MM.1S (cell line): ENCODE results near the gene ADGRL3.

Experiments
- DNase-seq: peaks from one replicate; pipeline ENCODE4 v3.0.0-alpha.2; 2015
- H2AFZ ChIP-seq: fragments of 300-600 bp; sonication (generic); 2 replicates; pipeline ENCODE4 v1.6.0; 2016; ENCODE audit warnings: antibody characterized with exemption, low read length
- H3F3A ChIP-seq: fragments of 300-600 bp; sonication (generic); 2 replicates; pipeline ENCODE4 v1.6.1; 2016; ENCODE audit warnings: mild to moderate bottlenecking, antibody characterized with exemption, low read length, moderate library complexity, mixed read lengths; ENCODE audit not compliant: insufficient read depth
- H3K27ac ChIP-seq: fragments of 300-600 bp; sonication (generic); 2 replicates; pipeline ENCODE4 v1.5.1; 2016; ENCODE audit warnings: mild to moderate bottlenecking, low read length
- H3K27me3 ChIP-seq: fragments of 300-600 bp; sonication (generic); replicated peaks from 2 replicates; pipeline ENCODE4 v1.6.0; 2016; ENCODE audit warnings: low read length; ENCODE audit not compliant: insufficient read depth
- H3K36me3 ChIP-seq: fragments of 300-600 bp; sonication (generic); replicated peaks from 2 replicates; pipeline ENCODE4 v1.6.1; 2016; ENCODE audit warnings: mild to moderate bottlenecking, low read length, mixed read lengths; ENCODE audit not compliant: insufficient read depth
- H3K4me1 ChIP-seq: fragments of 300-600 bp; sonication (generic); 2 replicates; pipeline ENCODE4 v1.6.1; 2016; ENCODE audit warnings: low read length, mixed read lengths
- H3K4me2 ChIP-seq: fragments of 300-600 bp; sonication (generic); 2 replicates; pipeline ENCODE4 v1.6.0; 2016; ENCODE audit warnings: low read depth, low read length
- H3K4me3 ChIP-seq: fragments of 300-600 bp; sonication (generic); 2 replicates; pipeline ENCODE4 v1.5.1; 2016; ENCODE audit warnings: low read length, mixed read lengths
- H3K79me2 ChIP-seq: fragments of 300-600 bp; sonication (generic); 2 replicates; pipeline ENCODE4 v1.6.1; 2016; ENCODE audit warnings: mixed run types, low read length, mixed read lengths
- H3K9ac ChIP-seq: fragments of 300-600 bp; sonication (generic); 2 replicates; pipeline ENCODE4 v1.6.1; 2016; ENCODE audit warnings: low read length, mixed read lengths
- H3K9me2 ChIP-seq: fragments of 300-600 bp; sonication (generic); replicated peaks from 2 replicates; pipeline ENCODE4 v1.6.1; 2016; ENCODE audit warnings: mild to moderate bottlenecking, low read length, mixed read lengths; ENCODE audit not compliant: insufficient read depth
- H3K9me3 ChIP-seq: fragments of 300-600 bp; sonication (generic); replicated peaks from 2 replicates; pipeline ENCODE4 v1.6.1; 2016; ENCODE audit warnings: mild to moderate bottlenecking, low read length, mixed read lengths; ENCODE audit not compliant: insufficient read depth
- H4K20me1 ChIP-seq: fragments of 300-600 bp; sonication (generic); 2 replicates; pipeline ENCODE4 v1.6.1; 2016; ENCODE audit warnings: mild to moderate bottlenecking, low read length, moderate library complexity, mixed read lengths; ENCODE audit not compliant: insufficient read depth
- CTCF ChIP-seq: fragments of 300-600 bp; sonication (generic); IDR thresholded peaks from 2 replicates; pipeline ENCODE4 v1.5.1; 2016; ENCODE audit warnings: antibody characterized with exemption, low read length, mixed read lengths
- EZH2 ChIP-seq: fragments of 300-600 bp; sonication (generic); optimal IDR thresholded peaks from 2 replicates; pipeline ENCODE3; 2017; ENCODE audit warnings: low read depth, mild to moderate bottlenecking, antibody characterized with exemption, low read length, mixed read lengths
- EZH2phosphoT487 ChIP-seq: fragments of 300-600 bp; sonication (generic); IDR thresholded peaks from 2 replicates; pipeline ENCODE4 v1.6.1; 2018; ENCODE audit warnings: antibody characterized with exemption, low read length

Gene ADGRL3

GRCh38 chr4:61428950-61429349 lies 228.8 kb downstream of the ADGRL3 start:
- Histone ChIP-seq H3K36me3 (no peaks in the 10 kb centered on the region), H3K4me1 (no peaks in the 10 kb centered on the region), H3K9me3 (no peaks in the 10 kb centered on the region), H3K27me3 (no peaks in the 10 kb centered on the region), H3K4me3 (no peak overlapping the region), H4K20me1 (no peaks in the 10 kb centered on the region), H3K79me2 (no peaks in the 10 kb centered on the region), H3K9me2 (no peaks in the 10 kb centered on the region), H3K4me2 (no peak overlapping the region), H3K9ac (no peak overlapping the region), H3K27ac (no peak overlapping the region), H2AFZ (no peak overlapping the region), H3F3A (no peaks in the 10 kb centered on the region)
- TF ChIP-seq EZH2 (no peak), EZH2phosphoT487 (no peak), CTCF (no peak)
- no peak for DNase-seq

GRCh38 chr4:61431131-61431530 lies 231.0 kb downstream of the ADGRL3 start:
- Histone ChIP-seq H3K4me1 (no peaks in the 10 kb centered on the region), H3K79me2 (no peaks in the 10 kb centered on the region), H3K9me3 (no peaks in the 10 kb centered on the region), H3F3A (no peaks in the 10 kb centered on the region), H3K4me2 (no peak overlapping the region), H3K9me2 (no peaks in the 10 kb centered on the region), H3K27me3 (no peaks in the 10 kb centered on the region), H3K4me3 (no peak overlapping the region), H3K27ac (no peak overlapping the region), H3K9ac (no peak overlapping the region), H2AFZ (no peak overlapping the region), H4K20me1 (no peaks in the 10 kb centered on the region), H3K36me3 (no peaks in the 10 kb centered on the region)
- no peak for TF ChIP-seq EZH2phosphoT487
- no peak for TF ChIP-seq CTCF
- no peak for TF ChIP-seq EZH2
- no peak for DNase-seq

GRCh38 chr4:61437923-61438322 lies 237.8 kb downstream of the ADGRL3 start:
- no peak overlapping the region for H2AFZ ChIP-seq
- DNase-seq: no peak
- H3K27ac ChIP-seq: no peak overlapping the region
- no peaks in the 10 kb centered on the region for H3K4me1 ChIP-seq
- H3K36me3 ChIP-seq: no peaks in the 10 kb centered on the region
- TF ChIP-seq EZH2phosphoT487 (no peak), EZH2 (no peak), CTCF (no peak)
- H3K79me2 ChIP-seq: no peaks in the 10 kb centered on the region
- H3K9me2 ChIP-seq: no peaks in the 10 kb centered on the region
- H3K9me3 ChIP-seq: no peaks in the 10 kb centered on the region
- H3F3A ChIP-seq: no peaks in the 10 kb centered on the region
- H3K9ac ChIP-seq: no peak overlapping the region
- no peaks in the 10 kb centered on the region for H4K20me1 ChIP-seq
- no peaks in the 10 kb centered on the region for H3K27me3 ChIP-seq
- H3K4me3 ChIP-seq: no peak overlapping the region
- H3K4me2 ChIP-seq: no peak overlapping the region

GRCh38 chr4:61440321-61440720 lies 240.2 kb downstream of the ADGRL3 start:
- Histone ChIP-seq H3K36me3 (no peaks in the 10 kb centered on the region), H3K4me2 (no peak overlapping the region), H3K27ac (no peak overlapping the region), H3K9ac (no peak overlapping the region), H2AFZ (no peak overlapping the region), H3K27me3 (no peaks in the 10 kb centered on the region), H4K20me1 (no peaks in the 10 kb centered on the region), H3K4me1 (no peaks in the 10 kb centered on the region), H3K9me3 (no peaks in the 10 kb centered on the region), H3K4me3 (no peak overlapping the region), H3F3A (no peaks in the 10 kb centered on the region), H3K9me2 (no peaks in the 10 kb centered on the region), H3K79me2 (no peaks in the 10 kb centered on the region)
- no peak for TF ChIP-seq CTCF
- DNase-seq: no peak
